SK-N-SH (cell line): ENCODE results near the gene LTF. TPM values are rescaled to one million over a fixed set of nuclear protein-coding genes. Genes with fewer than 3 reads are reported as not detected.

ENCODE experiments used
- CTCF ChIA-PET: fragments of 300-600, 350-600 bp; formaldehyde crosslinking; extraction: SDS; loops from one replicate; lab custom pipeline; 2021; lab: Yijun Ruan, JAX
- POLR2A ChIA-PET: fragments of 350-600 bp; sonication (Branson Sonifier 250); formaldehyde crosslinking; extraction: SDS; loops from one replicate; lab custom pipeline; 2020; ENCODE audit warnings: antibody characterized with exemption, inconsistent platforms; lab: Yijun Ruan, JAX
- DNase-seq: peaks from one replicate; pipeline ENCODE4 v3.0.0; 2012
- H2AFZ ChIP-seq: fragments of 200-600 bp; sonication (generic); 2 replicates; pipeline ENCODE4 v1.8.1; 2016; ENCODE audit warnings: antibody characterized with exemption, mild to moderate bottlenecking, low read depth
- H3F3A ChIP-seq: fragments of 200-600 bp; sonication (generic); replicated peaks from 2 replicates; pipeline ENCODE3; 2016; ENCODE audit warnings: antibody characterized with exemption, mild to moderate bottlenecking; ENCODE audit not compliant: insufficient read depth
- H3K27ac ChIP-seq, 2 experiments: fragments of 200-500 bp in 1 of 2; fragments of 200-600 bp in 1 of 2; sonication (Bioruptor generic) in 1 of 2; sonication (generic), shearing (Covaris generic) in 1 of 2; 2 replicates each; pipeline versions ENCODE4 v1.5.1 to v1.6.1; 2014 to 2016; ENCODE audit warnings: low read depth in 2 of 2, inconsistent platforms in 1 of 2, low read length in 1 of 2, mild to moderate bottlenecking in 1 of 2, mixed read lengths in 1 of 2
- H3K27me3 ChIP-seq: fragments of 200-600 bp; sonication (generic), shearing (Covaris generic); 2 replicates; pipeline ENCODE4 v1.6.1; 2016; ENCODE audit warnings: mixed run types; ENCODE audit not compliant: insufficient read depth
- H3K36me3 ChIP-seq, 2 experiments: fragments of 200-500 bp in 1 of 2; fragments of 200-600 bp in 1 of 2; sonication (Bioruptor generic) in 1 of 2; sonication (generic) in 1 of 2; replicated peaks in 1 of 2; 2 replicates each; pipeline versions ENCODE3 to v1.5.1; 2014 to 2016; ENCODE audit warnings: low read length in 1 of 2, mild to moderate bottlenecking in 1 of 2; ENCODE audit not compliant: insufficient read depth in 2 of 2, control insufficient read depth in 1 of 2
- H3K4me1 ChIP-seq, 2 experiments: fragments of 200-500 bp in 1 of 2; fragments of 200-600 bp in 1 of 2; sonication (Bioruptor generic) in 1 of 2; sonication (generic), shearing (Covaris generic) in 1 of 2; 2 replicates each; pipeline versions ENCODE4 v1.5.1 to v1.6.1; 2014 to 2016; ENCODE audit warnings: low read depth in 1 of 2, low read length in 1 of 2, mixed run types in 1 of 2; ENCODE audit not compliant: insufficient read depth in 2 of 2, control insufficient read depth in 1 of 2
- H3K4me2 ChIP-seq: fragments of 200-600 bp; sonication (generic), shearing (Covaris generic); 2 replicates; pipeline ENCODE4 v1.6.1; 2017; ENCODE audit warnings: mixed run types
- H3K4me3 ChIP-seq, 2 experiments: fragments of 200-500 bp in 1 of 2; fragments of 200-600 bp in 1 of 2; sonication (Bioruptor generic) in 1 of 2; sonication (generic), shearing (Covaris generic) in 1 of 2; 2 replicates each; pipeline versions ENCODE4 v1.5.1 to v1.8.1; 2014 to 2016; ENCODE audit warnings: low read depth in 2 of 2, inconsistent platforms in 1 of 2, low read length in 1 of 2, mild to moderate bottlenecking in 1 of 2, mixed read lengths in 1 of 2, moderate library complexity in 1 of 2
- H3K79me2 ChIP-seq: fragments of 200-600 bp; sonication (generic); 2 replicates; pipeline ENCODE4 v1.8.1; 2017; ENCODE audit warnings: mild to moderate bottlenecking; ENCODE audit not compliant: insufficient read depth
- H3K9ac ChIP-seq: fragments of 200-600 bp; sonication (generic); 2 replicates; pipeline ENCODE4 v1.6.1; 2017; ENCODE audit warnings: mixed run types
- H3K9me2 ChIP-seq: fragments of 200-600 bp; sonication (generic); 2 replicates; pipeline ENCODE4 v1.6.1; 2017; ENCODE audit warnings: mixed run types
- H3K9me3 ChIP-seq: fragments of 200-600 bp; sonication (generic); 2 replicates; pipeline ENCODE4 v1.6.1; 2017; ENCODE audit warnings: mixed run types, mild to moderate bottlenecking, moderate library complexity
- H4K20me1 ChIP-seq: fragments of 200-600 bp; sonication (generic); 2 replicates; pipeline ENCODE4 v1.6.1; 2017; ENCODE audit warnings: mild to moderate bottlenecking, mixed run types; ENCODE audit not compliant: insufficient read depth
- CHD2 ChIP-seq: fragments of 150-350 bp; IDR thresholded peaks from 2 replicates; pipeline ENCODE4 v1.6.1; 2018; ENCODE audit warnings: low read length; ENCODE audit not compliant: partially characterized antibody
- ELF1 ChIP-seq: IDR thresholded peaks from 2 replicates; pipeline ENCODE4 v1.4.0; 2012
- EZH2phosphoT487 ChIP-seq: fragments of 200-600 bp; sonication (generic); IDR thresholded peaks from 2 replicates; pipeline ENCODE4 v1.6.1; 2017; ENCODE audit warnings: low read depth, mixed run types, mild to moderate bottlenecking, antibody characterized with exemption, moderate library complexity, borderline replicate concordance
- FOXJ3 ChIP-seq: sonication (generic); formaldehyde crosslinking; IDR thresholded peaks from 2 replicates; pipeline ENCODE4 v1.5.1; 2020; ENCODE audit warnings: mild to moderate bottlenecking, missing genetic modification reagents
- FOXM1 ChIP-seq: IDR thresholded peaks from 2 replicates; pipeline ENCODE4 v1.4.0; 2012; ENCODE audit warnings: low read depth, mild to moderate bottlenecking
- GATA2 ChIP-seq: sonication (generic); formaldehyde crosslinking; IDR thresholded peaks from 2 replicates; pipeline ENCODE4 v1.5.0; 2020; ENCODE audit warnings: mild to moderate bottlenecking, missing genetic modification reagents
- JUND ChIP-seq: IDR thresholded peaks from 2 replicates; pipeline ENCODE4 v1.4.0; 2012
- MEF2A ChIP-seq: IDR thresholded peaks from 2 replicates; pipeline ENCODE4 v1.4.0; 2012; ENCODE audit warnings: low read depth, borderline replicate concordance
- MXI1 ChIP-seq: IDR thresholded peaks from 2 replicates; pipeline ENCODE4 v1.6.1; 2012; ENCODE audit warnings: mild to moderate bottlenecking, low read depth, low read length, improper control_type of control experiment
- POLR2AphosphoS5 ChIP-seq: IDR thresholded peaks from 2 replicates; pipeline ENCODE4 v1.6.1; 2012; ENCODE audit warnings: low read depth, low read length
- RCOR1 ChIP-seq: fragments of 150-350 bp; IDR thresholded peaks from 2 replicates; pipeline ENCODE4 v1.6.1; 2017; ENCODE audit warnings: antibody characterized with exemption, low read length
- RFX5 ChIP-seq: IDR thresholded peaks from 2 replicates; pipeline ENCODE4 v1.6.1; 2012; ENCODE audit warnings: mild to moderate bottlenecking, improper control_type of control experiment, low read length
- RXRA ChIP-seq: IDR thresholded peaks from 2 replicates; pipeline ENCODE4 v1.4.0; 2012; ENCODE audit warnings: low read depth, mild to moderate bottlenecking, borderline replicate concordance
- SMC3 ChIP-seq: IDR thresholded peaks from 2 replicates; pipeline ENCODE4 v1.6.1; 2012; ENCODE audit warnings: low read depth, low read length, improper control_type of control experiment
- TAF1 ChIP-seq: IDR thresholded peaks from 2 replicates; pipeline ENCODE4 v1.6.1; 2012; ENCODE audit warnings: low read depth, mild to moderate bottlenecking, low read length, moderate library complexity, borderline replicate concordance
- TEAD4 ChIP-seq: IDR thresholded peaks from 2 replicates; pipeline ENCODE4 v1.4.0; 2012; ENCODE audit warnings: mild to moderate bottlenecking, borderline replicate concordance; ENCODE audit not compliant: insufficient read depth
- WGBS: methylation state at CpG from one replicate; pipeline ENCODE4 v1.1.6; 2017; ENCODE audit warnings: low lambda C conversion rate; 5-methylcytosine and 5-hydroxymethylcytosine counted together
- polyA plus RNA-seq, 3 experiments: library from polyadenylated mRNA; depleted of rRNA; stranded (reverse); fragments of >200 nt; gene quantifications; 2 replicates each; pipeline ENCODE4 v1.2.3, GENCODE V29; 2012
- TF ChIP-seq, protein P1 (sequence below): fragments of 150-350 bp; IDR thresholded peaks from 2 replicates; pipeline ENCODE4 v1.6.1; 2016; ENCODE audit warnings: mild to moderate bottlenecking, low read depth, low read length
- TF ChIP-seq, protein P2 (sequence below): IDR thresholded peaks from 2 replicates; pipeline ENCODE4 v1.4.0; 2012; ENCODE audit warnings: low read depth, borderline replicate concordance
- TF ChIP-seq, protein P3 (sequence below): fragments of 150-350 bp; IDR thresholded peaks from 2 replicates; pipeline ENCODE4 v1.6.1; 2017; ENCODE audit warnings: antibody characterized with exemption, low read length, low read depth, borderline replicate concordance
- TF ChIP-seq, protein P4 (sequence below): IDR thresholded peaks from 2 replicates; pipeline ENCODE4 v1.4.0; 2012; ENCODE audit warnings: low read depth

The LTF gene
- polyA plus RNA-seq, 1 of the 3 experiments (the other 2 are of a cell fraction): not detected

GRCh38 chr3:46489381-46489780 lies 24.7 kb upstream of the LTF start:
- no peak for DNase-seq
- H3K4me2 ChIP-seq: no peak overlapping the region
- no peaks in the 10 kb centered on the region for H4K20me1 ChIP-seq
- no peaks in the 10 kb centered on the region for H3F3A ChIP-seq
- H3K79me2 ChIP-seq: no peaks in the 10 kb centered on the region
- no peak overlapping the region for H3K27ac ChIP-seq
- H3K9ac ChIP-seq: no peak overlapping the region
- H3K4me3 ChIP-seq: no peak overlapping the region
- CTCF ChIA-PET: interaction anchor here (0.6 to 7.9 kb wide), 70 partner anchors 9 to 1331 kb away, joined by 3 to 223 read pairs (median 6); partner anchors contain the start of genes ALS2CL, LRRC2, LTF and RTP3
- POLR2A ChIA-PET: no interaction called here
- H3K9me2 ChIP-seq: no peaks in the 10 kb centered on the region
- H3K9me3 ChIP-seq: no peaks in the 10 kb centered on the region
- no peaks in the 10 kb centered on the region for H3K36me3 ChIP-seq
- H3K4me1 ChIP-seq: peaks cover 0 to 3% of the 10 kb centered on the region in 2 experiments; a peak in 1 of 4 replicates
- 30% methylated on average over 4 of the region's 4 CpGs for WGBS
- no peak overlapping the region for H2AFZ ChIP-seq
- no peaks in the 10 kb centered on the region for H3K27me3 ChIP-seq
- no peak for TF ChIP-seq TEAD4
- no peak for TF ChIP-seq FOXJ3 (CRISPR knock-in tag)
- no peak for TF ChIP-seq RCOR1
- no peak for TF ChIP-seq RXRA
- TF ChIP-seq CHD2: no peak
- no peak for TF ChIP-seq MEF2A
- TF ChIP-seq FOXM1: no peak
- TF ChIP-seq SMC3: no peak
- no peak for TF ChIP-seq POLR2AphosphoS5
- TF ChIP-seq, protein P1, sequence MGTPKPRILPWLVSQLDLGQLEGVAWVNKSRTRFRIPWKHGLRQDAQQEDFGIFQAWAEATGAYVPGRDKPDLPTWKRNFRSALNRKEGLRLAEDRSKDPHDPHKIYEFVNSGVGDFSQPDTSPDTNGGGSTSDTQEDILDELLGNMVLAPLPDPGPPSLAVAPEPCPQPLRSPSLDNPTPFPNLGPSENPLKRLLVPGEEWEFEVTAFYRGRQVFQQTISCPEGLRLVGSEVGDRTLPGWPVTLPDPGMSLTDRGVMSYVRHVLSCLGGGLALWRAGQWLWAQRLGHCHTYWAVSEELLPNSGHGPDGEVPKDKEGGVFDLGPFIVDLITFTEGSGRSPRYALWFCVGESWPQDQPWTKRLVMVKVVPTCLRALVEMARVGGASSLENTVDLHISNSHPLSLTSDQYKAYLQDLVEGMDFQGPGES: no peak
- TF ChIP-seq TAF1: no peak
- TF ChIP-seq GATA2 (CRISPR knock-in tag): no peak
- TF ChIP-seq, protein P2, sequence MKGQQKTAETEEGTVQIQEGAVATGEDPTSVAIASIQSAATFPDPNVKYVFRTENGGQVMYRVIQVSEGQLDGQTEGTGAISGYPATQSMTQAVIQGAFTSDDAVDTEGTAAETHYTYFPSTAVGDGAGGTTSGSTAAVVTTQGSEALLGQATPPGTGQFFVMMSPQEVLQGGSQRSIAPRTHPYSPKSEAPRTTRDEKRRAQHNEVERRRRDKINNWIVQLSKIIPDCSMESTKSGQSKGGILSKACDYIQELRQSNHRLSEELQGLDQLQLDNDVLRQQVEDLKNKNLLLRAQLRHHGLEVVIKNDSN: no peak
- TF ChIP-seq, protein P3, sequence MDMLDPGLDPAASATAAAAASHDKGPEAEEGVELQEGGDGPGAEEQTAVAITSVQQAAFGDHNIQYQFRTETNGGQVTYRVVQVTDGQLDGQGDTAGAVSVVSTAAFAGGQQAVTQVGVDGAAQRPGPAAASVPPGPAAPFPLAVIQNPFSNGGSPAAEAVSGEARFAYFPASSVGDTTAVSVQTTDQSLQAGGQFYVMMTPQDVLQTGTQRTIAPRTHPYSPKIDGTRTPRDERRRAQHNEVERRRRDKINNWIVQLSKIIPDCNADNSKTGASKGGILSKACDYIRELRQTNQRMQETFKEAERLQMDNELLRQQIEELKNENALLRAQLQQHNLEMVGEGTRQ: no peak
- TF ChIP-seq, protein P4, sequence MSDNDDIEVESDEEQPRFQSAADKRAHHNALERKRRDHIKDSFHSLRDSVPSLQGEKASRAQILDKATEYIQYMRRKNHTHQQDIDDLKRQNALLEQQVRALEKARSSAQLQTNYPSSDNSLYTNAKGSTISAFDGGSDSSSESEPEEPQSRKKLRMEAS: no peak
- TF ChIP-seq MXI1: no peak
- no peak for TF ChIP-seq EZH2phosphoT487
- no peak for TF ChIP-seq JUND
- TF ChIP-seq ELF1: no peak
- TF ChIP-seq RFX5: no peak
- TF ChIP-seq, all 33 proteins: peak for 0
